ENCODE results near the gene PRR30.
"Not testable (repeated sequence)": the region's sequence is repeated elsewhere in the genome, so short reads cannot be mapped to it uniquely, and the experiment has no call there.

PRR30 gene

DNA sequence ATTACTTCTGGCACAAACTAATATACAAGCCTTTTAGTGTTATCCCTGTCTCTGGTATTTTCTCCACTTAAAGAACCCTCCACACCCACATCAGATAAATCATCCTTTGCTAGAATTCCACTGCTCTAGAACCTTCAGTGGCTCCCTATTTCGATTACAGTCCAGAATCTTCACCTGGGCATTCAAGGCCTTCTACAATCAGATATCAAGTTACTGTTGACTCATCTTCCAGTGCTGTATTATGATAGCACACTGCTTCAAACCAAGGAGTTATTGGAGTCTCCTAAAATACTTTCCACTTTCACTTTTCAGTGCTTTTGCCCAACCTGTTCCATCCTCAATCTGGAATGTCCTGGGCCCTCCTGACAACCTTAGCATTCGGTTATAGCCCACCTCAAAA lies 23.7 kb downstream of the PRR30 start:
- H3K27ac ChIP-seq (ENCODE audit: low read length): no peak overlapping the region
- peaks cover 3% of the 10 kb centered on the region for H3K4me1 ChIP-seq (ENCODE audit: control insufficient read depth, insufficient read depth, low read length)
- DNase-seq (ENCODE audit: low read depth, low spot score): no peak
- H3K27me3 ChIP-seq (ENCODE audit: control insufficient read depth, insufficient read depth, low read length): peaks cover 8% of the 10 kb centered on the region
- H3K4me3 ChIP-seq (ENCODE audit: low read length): no peak overlapping the region
- no peaks in the 10 kb centered on the region for H3K9me3 ChIP-seq (ENCODE audit: control insufficient read depth, insufficient read depth, low read length)
- WGBS (ENCODE audit: insufficient coverage, insufficient read length): no CpG with 5 or more reads among the region's 2 CpGs
- no peaks in the 10 kb centered on the region for H3K36me3 ChIP-seq (ENCODE audit: control insufficient read depth, insufficient read depth, low read length)

DNA sequence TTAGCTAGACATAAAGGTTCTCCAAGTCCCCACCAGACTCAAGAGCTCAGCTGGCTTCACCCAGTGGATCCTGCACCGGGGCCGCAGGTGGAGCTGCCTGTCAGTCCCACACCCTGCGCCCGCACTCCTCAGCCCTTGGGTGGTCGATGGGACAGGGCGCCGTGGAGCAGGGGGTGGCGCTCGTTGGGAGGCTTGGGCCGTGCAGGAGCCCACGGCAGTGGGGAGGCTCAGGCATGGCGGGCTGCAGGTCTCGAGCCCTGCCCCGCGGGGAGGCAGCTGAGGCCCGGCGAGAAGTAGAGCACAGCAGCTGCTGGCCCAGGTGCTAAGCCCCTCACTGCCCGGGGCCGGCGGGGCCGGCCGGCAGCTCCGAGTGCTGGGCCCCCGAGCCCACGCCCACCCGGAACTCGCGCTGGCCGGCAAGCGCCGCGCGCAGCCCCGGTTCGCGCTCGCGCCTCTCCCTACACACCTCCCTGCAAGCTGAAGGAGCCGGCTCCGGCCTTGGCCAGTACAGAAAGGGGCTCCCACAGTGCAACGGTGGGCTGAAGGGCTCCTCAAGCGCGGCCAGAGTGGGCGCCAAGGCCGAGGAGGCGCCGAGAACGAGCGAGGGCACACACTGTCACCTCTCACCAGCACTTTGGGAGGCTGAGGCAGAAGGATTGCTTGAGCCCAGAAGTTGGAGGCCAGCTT lies 27.7 kb downstream of the PRR30 start:
- not testable (repeated sequence) for H3K27me3 ChIP-seq (ENCODE audit: control insufficient read depth, insufficient read depth, low read length); H3K36me3 ChIP-seq (ENCODE audit: control insufficient read depth, insufficient read depth, low read length); H3K4me1 ChIP-seq (ENCODE audit: control insufficient read depth, insufficient read depth, low read length); H3K9me3 ChIP-seq (ENCODE audit: control insufficient read depth, insufficient read depth, low read length); DNase-seq (ENCODE audit: low read depth, low spot score); H3K4me3 ChIP-seq (ENCODE audit: low read length); H3K27ac ChIP-seq (ENCODE audit: low read length)
- WGBS (ENCODE audit: insufficient coverage, insufficient read length): no CpG with 5 or more reads among the region's 49 CpGs

DNA sequence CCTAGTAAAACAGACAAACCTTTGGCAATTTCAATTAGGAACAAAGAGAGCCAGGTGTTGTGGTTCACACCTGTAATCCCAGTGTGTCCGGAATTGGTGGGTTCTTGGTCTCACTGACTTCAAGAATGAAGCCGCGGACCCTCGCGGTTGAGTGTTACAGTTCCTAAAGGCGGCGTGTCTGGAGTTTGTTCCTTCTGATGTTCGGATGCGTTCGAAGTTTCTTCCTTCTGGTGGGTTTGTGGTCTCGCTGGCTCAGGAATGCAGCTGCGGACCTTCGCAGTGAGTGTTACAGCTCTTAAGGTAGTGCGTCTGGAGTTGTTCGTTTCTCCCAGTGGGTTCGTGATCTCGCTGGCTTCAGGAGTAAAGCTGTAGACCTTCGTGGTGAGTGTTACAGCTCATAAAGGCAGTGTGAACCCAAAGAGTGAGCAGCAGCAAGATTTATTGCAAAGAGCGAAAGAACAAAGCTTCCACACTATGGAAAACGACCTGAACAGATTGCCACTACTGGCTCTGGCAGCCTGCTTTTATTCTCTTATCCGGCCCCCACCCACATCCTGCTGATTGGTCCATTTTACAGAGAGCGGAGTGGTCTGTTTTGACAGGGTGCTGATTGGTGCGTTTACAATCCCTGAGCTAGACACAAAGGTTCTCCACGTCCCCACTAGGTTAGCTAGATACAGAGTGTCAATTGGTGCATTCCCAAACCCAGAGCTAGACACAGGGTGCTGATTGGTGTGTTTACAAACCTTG lies 28.4 kb downstream of the PRR30 start:
- DNase-seq (ENCODE audit: low read depth, low spot score); H3K27me3 ChIP-seq (ENCODE audit: control insufficient read depth, insufficient read depth, low read length); H3K4me3 ChIP-seq (ENCODE audit: low read length); H3K27ac ChIP-seq (ENCODE audit: low read length); H3K9me3 ChIP-seq (ENCODE audit: control insufficient read depth, insufficient read depth, low read length); H3K36me3 ChIP-seq (ENCODE audit: control insufficient read depth, insufficient read depth, low read length); H3K4me1 ChIP-seq (ENCODE audit: control insufficient read depth, insufficient read depth, low read length): not testable (repeated sequence)
- no CpG with 5 or more reads among the region's 24 CpGs for WGBS (ENCODE audit: insufficient coverage, insufficient read length)

DNA sequence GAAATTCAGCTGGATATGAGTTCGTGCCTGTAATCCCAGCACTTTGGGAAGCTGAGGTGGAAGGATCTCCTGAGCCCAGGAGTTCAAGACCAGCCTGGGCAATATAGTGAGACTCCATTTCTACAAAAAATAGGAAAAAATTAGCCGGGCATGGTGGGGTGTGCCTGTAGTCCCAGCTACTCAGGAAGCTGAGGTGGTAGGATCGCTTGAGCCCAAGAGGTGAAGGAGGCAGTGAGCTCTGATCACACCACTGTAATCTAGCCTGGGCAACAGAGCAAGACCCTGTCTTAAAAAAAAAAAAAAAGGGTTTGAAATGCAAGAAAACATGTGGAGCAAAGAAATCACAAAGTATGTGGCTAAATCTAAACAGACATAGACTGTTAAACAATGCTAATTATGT lies 30.1 kb downstream of the PRR30 start:
- no peak for DNase-seq (ENCODE audit: low read depth, low spot score)
- H3K27me3 ChIP-seq (ENCODE audit: control insufficient read depth, insufficient read depth, low read length): no peaks in the 10 kb centered on the region
- H3K36me3 ChIP-seq (ENCODE audit: control insufficient read depth, insufficient read depth, low read length): no peaks in the 10 kb centered on the region
- no CpG with 5 or more reads among the region's 3 CpGs for WGBS (ENCODE audit: insufficient coverage, insufficient read length)
- H3K9me3 ChIP-seq (ENCODE audit: control insufficient read depth, insufficient read depth, low read length): no peaks in the 10 kb centered on the region
- H3K4me3 ChIP-seq (ENCODE audit: low read length): no peak overlapping the region
- H3K4me1 ChIP-seq (ENCODE audit: control insufficient read depth, insufficient read depth, low read length): no peaks in the 10 kb centered on the region
- H3K27ac ChIP-seq (ENCODE audit: low read length): no peak overlapping the region

DNA sequence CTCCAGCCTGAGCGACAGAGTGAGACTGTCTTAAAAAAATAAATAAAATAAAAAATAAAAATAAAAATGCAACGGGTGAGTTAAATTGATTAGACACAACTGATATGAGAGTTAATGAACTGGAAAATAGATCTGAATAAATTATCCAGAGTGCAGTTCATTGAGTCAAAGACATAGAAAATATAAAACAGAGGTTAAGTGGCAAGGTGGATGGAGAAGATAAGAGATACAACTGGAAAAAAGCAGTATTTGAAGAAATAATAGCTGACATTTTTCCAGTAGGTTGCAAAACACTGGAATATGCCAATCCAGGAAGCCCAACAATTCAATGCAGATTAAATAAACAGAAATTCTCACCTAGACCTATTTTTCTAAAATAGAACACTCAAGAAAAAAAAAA lies 31.0 kb downstream of the PRR30 start:
- Histone ChIP-seq H3K4me1 (ENCODE audit: control insufficient read depth, insufficient read depth, low read length) (no peaks in the 10 kb centered on the region), H3K36me3 (ENCODE audit: control insufficient read depth, insufficient read depth, low read length) (no peaks in the 10 kb centered on the region), H3K27me3 (ENCODE audit: control insufficient read depth, insufficient read depth, low read length) (no peaks in the 10 kb centered on the region), H3K9me3 (ENCODE audit: control insufficient read depth, insufficient read depth, low read length) (no peaks in the 10 kb centered on the region), H3K4me3 (ENCODE audit: low read length) (no peak overlapping the region), H3K27ac (ENCODE audit: low read length) (no peak overlapping the region)
- no peak for DNase-seq (ENCODE audit: low read depth, low spot score)
- WGBS (ENCODE audit: insufficient coverage, insufficient read length): no CpG with 5 or more reads among the region's 2 CpGs

DNA sequence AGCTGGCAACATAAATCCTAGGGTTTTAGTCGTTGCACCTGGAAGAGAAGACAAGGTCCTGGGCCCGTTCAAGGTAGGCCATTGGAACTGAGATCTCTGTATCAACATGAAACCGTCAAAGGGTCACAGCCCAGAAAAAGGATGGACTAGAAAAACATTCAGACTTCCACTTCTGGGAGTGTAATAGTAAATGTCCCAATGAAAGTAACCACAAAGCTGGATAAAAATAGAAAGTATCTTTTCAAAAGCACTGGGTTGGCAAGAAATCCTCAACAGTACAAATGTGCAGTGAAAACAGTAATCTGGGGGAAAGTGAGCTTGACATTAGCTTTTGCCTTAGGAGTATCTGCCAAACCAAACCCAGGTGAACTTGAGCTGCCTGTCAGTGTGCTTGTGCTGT lies 33.2 kb downstream of the PRR30 start:
- H3K27ac ChIP-seq (ENCODE audit: low read length): no peak overlapping the region
- H3K9me3 ChIP-seq (ENCODE audit: control insufficient read depth, insufficient read depth, low read length): no peaks in the 10 kb centered on the region
- no CpG with 5 or more reads among the region's 3 CpGs for WGBS (ENCODE audit: insufficient coverage, insufficient read length)
- H3K27me3 ChIP-seq (ENCODE audit: control insufficient read depth, insufficient read depth, low read length): no peaks in the 10 kb centered on the region
- no peaks in the 10 kb centered on the region for H3K36me3 ChIP-seq (ENCODE audit: control insufficient read depth, insufficient read depth, low read length)
- no peak for DNase-seq (ENCODE audit: low read depth, low spot score)
- H3K4me1 ChIP-seq (ENCODE audit: control insufficient read depth, insufficient read depth, low read length): no peaks in the 10 kb centered on the region
- no peak overlapping the region for H3K4me3 ChIP-seq (ENCODE audit: low read length)

DNA sequence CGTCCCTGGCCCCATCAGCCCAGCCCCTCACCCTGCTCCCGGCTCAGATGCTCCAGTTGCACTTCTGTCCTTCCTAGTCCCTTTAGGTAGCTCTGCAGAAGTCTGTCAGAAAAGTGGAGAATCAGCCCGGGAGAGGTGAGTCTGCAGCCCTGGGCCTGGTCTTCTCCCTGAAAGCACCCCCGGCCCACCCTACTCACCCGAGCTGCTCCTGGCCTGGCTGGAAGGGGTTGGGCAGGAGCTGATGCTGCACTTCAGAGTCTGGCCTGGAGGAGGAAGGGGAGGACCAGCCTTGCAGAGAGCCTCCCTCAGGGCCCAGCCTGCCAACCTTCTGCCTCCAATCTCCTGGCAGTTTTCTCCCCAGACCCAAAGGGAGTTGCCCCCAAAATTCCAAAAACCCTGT lies 36.9 kb downstream of the PRR30 start:
- no CpG with 5 or more reads among the region's 5 CpGs for WGBS (ENCODE audit: insufficient coverage, insufficient read length)
- H3K4me3 ChIP-seq (ENCODE audit: low read length): no peak overlapping the region
- H3K27me3 ChIP-seq (ENCODE audit: control insufficient read depth, insufficient read depth, low read length): no peaks in the 10 kb centered on the region
- H3K36me3 ChIP-seq (ENCODE audit: control insufficient read depth, insufficient read depth, low read length): no peaks in the 10 kb centered on the region
- no peaks in the 10 kb centered on the region for H3K9me3 ChIP-seq (ENCODE audit: control insufficient read depth, insufficient read depth, low read length)
- DNase-seq (ENCODE audit: low read depth, low spot score): no peak
- no peaks in the 10 kb centered on the region for H3K4me1 ChIP-seq (ENCODE audit: control insufficient read depth, insufficient read depth, low read length)
- no peak overlapping the region for H3K27ac ChIP-seq (ENCODE audit: low read length)

DNA sequence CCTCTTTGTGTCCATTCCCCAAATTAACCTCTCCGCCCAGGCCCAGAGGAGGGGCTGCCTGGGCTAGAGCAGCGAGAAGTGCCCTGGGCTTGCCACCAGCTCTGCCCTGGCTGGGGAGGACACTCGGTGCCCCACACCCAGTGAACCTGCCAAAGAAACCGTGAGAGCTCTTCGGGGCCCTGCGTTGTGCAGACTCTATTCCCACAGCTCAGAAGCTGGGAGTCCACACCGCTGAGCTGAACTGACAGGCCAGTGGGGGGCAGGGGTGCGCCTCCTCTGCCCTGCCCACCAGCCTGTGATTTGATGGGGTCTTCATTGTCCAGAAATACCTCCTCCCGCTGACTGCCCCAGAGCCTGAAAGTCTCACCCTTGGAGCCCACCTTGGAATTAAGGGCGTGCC lies 39.2 kb downstream of the PRR30 start:
- H3K4me3 ChIP-seq (ENCODE audit: low read length): no peak overlapping the region
- H3K36me3 ChIP-seq (ENCODE audit: control insufficient read depth, insufficient read depth, low read length): no peaks in the 10 kb centered on the region
- H3K4me1 ChIP-seq (ENCODE audit: control insufficient read depth, insufficient read depth, low read length): no peaks in the 10 kb centered on the region
- H3K27ac ChIP-seq (ENCODE audit: low read length): no peak overlapping the region
- H3K27me3 ChIP-seq (ENCODE audit: control insufficient read depth, insufficient read depth, low read length): no peaks in the 10 kb centered on the region
- H3K9me3 ChIP-seq (ENCODE audit: control insufficient read depth, insufficient read depth, low read length): no peaks in the 10 kb centered on the region
- no peak for DNase-seq (ENCODE audit: low read depth, low spot score)
- WGBS (ENCODE audit: insufficient coverage, insufficient read length): no CpG with 5 or more reads among the region's 10 CpGs

DNA sequence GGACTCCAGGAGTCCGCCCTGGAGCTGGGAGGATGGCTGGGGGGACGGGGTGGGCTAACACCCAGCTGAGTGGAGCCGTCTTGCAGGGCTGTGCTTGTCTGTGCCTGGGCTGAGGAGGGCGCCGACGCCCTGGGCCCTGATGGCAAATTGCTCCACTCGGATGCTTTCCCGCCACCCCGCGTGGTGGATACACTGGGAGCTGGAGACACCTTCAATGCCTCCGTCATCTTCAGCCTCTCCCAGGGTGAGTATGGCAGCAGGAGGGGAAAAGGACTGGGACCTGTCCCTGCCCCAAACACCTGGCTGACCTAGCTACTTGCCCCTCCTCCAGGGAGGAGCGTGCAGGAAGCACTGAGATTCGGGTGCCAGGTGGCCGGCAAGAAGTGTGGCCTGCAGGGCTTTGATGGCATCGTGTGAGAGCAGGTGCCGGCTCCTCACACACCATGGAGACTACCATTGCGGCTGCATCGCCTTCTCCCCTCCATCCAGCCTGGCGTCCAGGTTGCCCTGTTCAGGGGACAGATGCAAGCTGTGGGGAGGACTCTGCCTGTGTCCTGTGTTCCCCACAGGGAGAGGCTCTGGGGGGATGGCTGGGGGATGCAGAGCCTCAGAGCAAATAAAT lies 39.8 kb downstream of the PRR30 start:
- Histone ChIP-seq H3K27me3 (ENCODE audit: control insufficient read depth, insufficient read depth, low read length) (no peaks in the 10 kb centered on the region), H3K36me3 (ENCODE audit: control insufficient read depth, insufficient read depth, low read length) (no peaks in the 10 kb centered on the region), H3K27ac (ENCODE audit: low read length) (no peak overlapping the region), H3K4me3 (ENCODE audit: low read length) (no peak overlapping the region), H3K4me1 (ENCODE audit: control insufficient read depth, insufficient read depth, low read length) (no peaks in the 10 kb centered on the region), H3K9me3 (ENCODE audit: control insufficient read depth, insufficient read depth, low read length) (no peaks in the 10 kb centered on the region)
- DNase-seq (ENCODE audit: low read depth, low spot score): no peak
- WGBS (ENCODE audit: insufficient coverage, insufficient read length): no CpG with 5 or more reads among the region's 19 CpGs

DNA sequence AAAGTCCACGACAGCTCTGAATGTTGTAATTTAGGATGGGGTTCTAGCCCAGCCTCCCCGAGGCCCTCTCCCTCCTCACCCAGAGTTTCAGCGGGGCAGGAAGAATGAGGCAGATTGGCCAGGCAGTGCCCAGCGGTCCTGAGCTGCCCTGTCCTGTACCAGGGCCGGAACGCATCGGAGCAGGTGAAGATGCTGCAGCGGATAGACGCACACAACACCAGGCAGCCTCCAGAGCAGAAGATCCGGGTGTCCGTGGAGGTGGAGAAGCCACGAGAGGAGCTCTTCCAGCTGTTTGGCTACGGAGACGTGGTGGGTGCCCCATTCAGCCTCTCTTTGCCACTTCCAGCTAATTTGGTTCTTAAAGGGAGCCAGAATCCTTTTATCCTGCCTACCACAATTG lies 41.9 kb downstream of the PRR30 start:
- no CpG with 5 or more reads among the region's 14 CpGs for whole genome bisulfite sequencing (ENCODE audit: insufficient coverage, insufficient read length)
- Histone ChIP-seq H3K27ac (ENCODE audit: low read length) (no peak overlapping the region), H3K9me3 (ENCODE audit: control insufficient read depth, insufficient read depth, low read length) (no peaks in the 10 kb centered on the region), H3K4me1 (ENCODE audit: control insufficient read depth, insufficient read depth, low read length) (no peaks in the 10 kb centered on the region), H3K36me3 (ENCODE audit: control insufficient read depth, insufficient read depth, low read length) (no peaks in the 10 kb centered on the region), H3K27me3 (ENCODE audit: control insufficient read depth, insufficient read depth, low read length) (no peaks in the 10 kb centered on the region), H3K4me3 (ENCODE audit: low read length) (no peak overlapping the region)
- DNase-seq (ENCODE audit: low read depth, low spot score): no peak
